HepG2 (cell line): Measurements from ENCODE around the gene BAHCC1. TPM values are rescaled to one million over a fixed set of nuclear protein-coding genes. Genes with fewer than 3 reads are reported as not detected.

Source experiments
- HOXA7 ChIP-seq: sonication (generic); formaldehyde crosslinking; IDR thresholded peaks from 2 replicates; pipeline ENCODE4 v1.8.1; 2022; ENCODE audit warnings: mild to moderate bottlenecking, missing genetic modification reagents, moderate library complexity
- LRRFIP1 ChIP-seq: sonication (generic); formaldehyde crosslinking; conservative IDR thresholded peaks from 2 replicates; pipeline ENCODE4 v1.4.0; 2020; ENCODE audit warnings: missing genetic modification reagents
- MEIS1 ChIP-seq: sonication (generic); formaldehyde crosslinking; IDR thresholded peaks from 2 replicates; pipeline ENCODE4 v1.9.0; 2021; ENCODE audit warnings: mild to moderate bottlenecking, missing genetic modification reagents, moderate library complexity, borderline replicate concordance
- MLLT10 ChIP-seq: sonication (generic); formaldehyde crosslinking; IDR thresholded peaks from 2 replicates; pipeline ENCODE4 v1.4.0; 2020; ENCODE audit warnings: missing genetic modification reagents
- PCBP1 ChIP-seq: fragments of 200-400 bp; formaldehyde crosslinking; IDR thresholded peaks from 2 replicates; pipeline ENCODE4 v1.6.1; 2017; ENCODE audit warnings: mild to moderate bottlenecking, low read depth, low read length, borderline replicate concordance
- RARG ChIP-seq: sonication (generic); formaldehyde crosslinking; IDR thresholded peaks from 2 replicates; pipeline ENCODE4 v1.4.0; 2020; ENCODE audit warnings: low read depth, mild to moderate bottlenecking, missing genetic modification reagents
- SPEN ChIP-seq: sonication (generic); formaldehyde crosslinking; IDR thresholded peaks from 2 replicates; pipeline ENCODE4 v1.5.1; 2020; ENCODE audit warnings: low read depth, mild to moderate bottlenecking, missing genetic modification reagents
- XBP1 ChIP-seq: sonication (generic); formaldehyde crosslinking; IDR thresholded peaks from 2 replicates; pipeline ENCODE4 v1.5.0; 2020; ENCODE audit warnings: missing genetic modification reagents
- ZSCAN31 ChIP-seq: sonication (generic); formaldehyde crosslinking; IDR thresholded peaks from 2 replicates; pipeline ENCODE4 v1.5.0; 2020; ENCODE audit warnings: low read depth, mild to moderate bottlenecking, missing genetic modification reagents
- polyA plus RNA-seq, 8 experiments: library from polyadenylated mRNA; depleted of rRNA in 3 of 8; stranded (reverse) in 7 of 8; unstranded in 1 of 8; fragments of >200 nt; fragmentation: Illumina TruSeq in 4 of 8; extraction: Trizol in 4 of 8; gene quantifications; 2 replicates each; pipeline versions ENCODE4 v1.2.1 to v1.2.3, GENCODE V29; 2011 to 2016; ENCODE audit warnings: low read depth in 4 of 8, missing spikeins in 1 of 8, mixed read lengths in 1 of 8; ENCODE audit not compliant: insufficient read depth in 1 of 8
- total RNA-seq, 5 experiments: library from RNA; depleted of rRNA; stranded (reverse); fragments of >200 nt; fragmentation: Illumina TruSeq; extraction: Trizol; gene quantifications; 2 replicates each; pipeline ENCODE4 v1.2.3, GENCODE V29; 2016; ENCODE audit warnings: low read depth in 1 of 5
- TF ChIP-seq, protein P1 (sequence below): sonication (generic); formaldehyde crosslinking; IDR thresholded peaks from 2 replicates; pipeline ENCODE4 v1.5.1; 2020; ENCODE audit warnings: mild to moderate bottlenecking, missing genetic modification reagents, moderate library complexity
- TF ChIP-seq, protein P2 (sequence below): sonication (generic); formaldehyde crosslinking; IDR thresholded peaks from 2 replicates; pipeline ENCODE4 v1.4.0; 2020; ENCODE audit warnings: missing genetic modification reagents
- TF ChIP-seq, protein P3 (sequence below): sonication (generic); formaldehyde crosslinking; IDR thresholded peaks from 2 replicates; pipeline ENCODE4 v1.4.0; 2020; ENCODE audit warnings: mild to moderate bottlenecking, low read depth, missing genetic modification reagents
- TF ChIP-seq, protein P4 (sequence below), 2 experiments: sonication (generic) in 1 of 2; formaldehyde crosslinking in 1 of 2; IDR thresholded peaks; 2 replicates each; pipeline versions ENCODE4 v1.5.1 to v1.6.1; 2011 to 2020; ENCODE audit warnings: borderline replicate concordance in 1 of 2, low read depth in 1 of 2, low read length in 1 of 2, mild to moderate bottlenecking in 1 of 2, missing genetic modification reagents in 1 of 2, moderate library complexity in 1 of 2

BAHCC1 gene
- total and polyA plus RNA-seq, 2 of the 13 experiments (the other 11 are each of a cell fraction or from before 2014, with no cell fraction given), result 1.4 to 1.7 TPM

GRCh38 chr17:81371910-81372760, 23.1 kb upstream of the BAHCC1 start (continued):
- TF ChIP-seq LRRFIP1 (no peak), RARG (no peak), MEIS1 (CRISPR knock-in tag) (peak; percentile 50; the same call in 1 of the 2 replicates), SPEN (CRISPR knock-in tag) (no peak; the same call in 1 of the 2 replicates), HOXA7 (no peak), XBP1 (CRISPR knock-in tag) (no peak), MLLT10 (CRISPR knock-in tag) (no peak), ZSCAN31 (CRISPR knock-in tag) (no peak), PCBP1 (peak; percentile 35; the same call in 1 of the 2 replicates)
- TF ChIP-seq, protein P1, sequence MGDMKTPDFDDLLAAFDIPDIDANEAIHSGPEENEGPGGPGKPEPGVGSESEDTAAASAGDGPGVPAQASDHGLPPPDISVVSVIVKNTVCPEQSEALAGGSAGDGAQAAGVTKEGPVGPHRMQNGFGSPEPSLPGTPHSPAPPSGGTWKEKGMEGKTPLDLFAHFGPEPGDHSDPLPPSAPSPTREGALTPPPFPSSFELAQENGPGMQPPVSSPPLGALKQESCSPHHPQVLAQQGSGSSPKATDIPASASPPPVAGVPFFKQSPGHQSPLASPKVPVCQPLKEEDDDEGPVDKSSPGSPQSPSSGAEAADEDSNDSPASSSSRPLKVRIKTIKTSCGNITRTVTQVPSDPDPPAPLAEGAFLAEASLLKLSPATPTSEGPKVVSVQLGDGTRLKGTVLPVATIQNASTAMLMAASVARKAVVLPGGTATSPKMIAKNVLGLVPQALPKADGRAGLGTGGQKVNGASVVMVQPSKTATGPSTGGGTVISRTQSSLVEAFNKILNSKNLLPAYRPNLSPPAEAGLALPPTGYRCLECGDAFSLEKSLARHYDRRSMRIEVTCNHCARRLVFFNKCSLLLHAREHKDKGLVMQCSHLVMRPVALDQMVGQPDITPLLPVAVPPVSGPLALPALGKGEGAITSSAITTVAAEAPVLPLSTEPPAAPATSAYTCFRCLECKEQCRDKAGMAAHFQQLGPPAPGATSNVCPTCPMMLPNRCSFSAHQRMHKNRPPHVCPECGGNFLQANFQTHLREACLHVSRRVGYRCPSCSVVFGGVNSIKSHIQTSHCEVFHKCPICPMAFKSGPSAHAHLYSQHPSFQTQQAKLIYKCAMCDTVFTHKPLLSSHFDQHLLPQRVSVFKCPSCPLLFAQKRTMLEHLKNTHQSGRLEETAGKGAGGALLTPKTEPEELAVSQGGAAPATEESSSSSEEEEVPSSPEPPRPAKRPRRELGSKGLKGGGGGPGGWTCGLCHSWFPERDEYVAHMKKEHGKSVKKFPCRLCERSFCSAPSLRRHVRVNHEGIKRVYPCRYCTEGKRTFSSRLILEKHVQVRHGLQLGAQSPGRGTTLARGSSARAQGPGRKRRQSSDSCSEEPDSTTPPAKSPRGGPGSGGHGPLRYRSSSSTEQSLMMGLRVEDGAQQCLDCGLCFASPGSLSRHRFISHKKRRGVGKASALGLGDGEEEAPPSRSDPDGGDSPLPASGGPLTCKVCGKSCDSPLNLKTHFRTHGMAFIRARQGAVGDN (CRISPR knock-in tag), result peak; percentile 70
- TF ChIP-seq, protein P2, sequence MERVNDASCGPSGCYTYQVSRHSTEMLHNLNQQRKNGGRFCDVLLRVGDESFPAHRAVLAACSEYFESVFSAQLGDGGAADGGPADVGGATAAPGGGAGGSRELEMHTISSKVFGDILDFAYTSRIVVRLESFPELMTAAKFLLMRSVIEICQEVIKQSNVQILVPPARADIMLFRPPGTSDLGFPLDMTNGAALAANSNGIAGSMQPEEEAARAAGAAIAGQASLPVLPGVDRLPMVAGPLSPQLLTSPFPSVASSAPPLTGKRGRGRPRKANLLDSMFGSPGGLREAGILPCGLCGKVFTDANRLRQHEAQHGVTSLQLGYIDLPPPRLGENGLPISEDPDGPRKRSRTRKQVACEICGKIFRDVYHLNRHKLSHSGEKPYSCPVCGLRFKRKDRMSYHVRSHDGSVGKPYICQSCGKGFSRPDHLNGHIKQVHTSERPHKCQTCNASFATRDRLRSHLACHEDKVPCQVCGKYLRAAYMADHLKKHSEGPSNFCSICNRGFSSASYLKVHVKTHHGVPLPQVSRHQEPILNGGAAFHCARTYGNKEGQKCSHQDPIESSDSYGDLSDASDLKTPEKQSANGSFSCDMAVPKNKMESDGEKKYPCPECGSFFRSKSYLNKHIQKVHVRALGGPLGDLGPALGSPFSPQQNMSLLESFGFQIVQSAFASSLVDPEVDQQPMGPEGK (CRISPR knock-in tag), result 0 out of 2 replicates have a peak, but pooled peaks have one; percentile 41
- TF ChIP-seq, protein P3, sequence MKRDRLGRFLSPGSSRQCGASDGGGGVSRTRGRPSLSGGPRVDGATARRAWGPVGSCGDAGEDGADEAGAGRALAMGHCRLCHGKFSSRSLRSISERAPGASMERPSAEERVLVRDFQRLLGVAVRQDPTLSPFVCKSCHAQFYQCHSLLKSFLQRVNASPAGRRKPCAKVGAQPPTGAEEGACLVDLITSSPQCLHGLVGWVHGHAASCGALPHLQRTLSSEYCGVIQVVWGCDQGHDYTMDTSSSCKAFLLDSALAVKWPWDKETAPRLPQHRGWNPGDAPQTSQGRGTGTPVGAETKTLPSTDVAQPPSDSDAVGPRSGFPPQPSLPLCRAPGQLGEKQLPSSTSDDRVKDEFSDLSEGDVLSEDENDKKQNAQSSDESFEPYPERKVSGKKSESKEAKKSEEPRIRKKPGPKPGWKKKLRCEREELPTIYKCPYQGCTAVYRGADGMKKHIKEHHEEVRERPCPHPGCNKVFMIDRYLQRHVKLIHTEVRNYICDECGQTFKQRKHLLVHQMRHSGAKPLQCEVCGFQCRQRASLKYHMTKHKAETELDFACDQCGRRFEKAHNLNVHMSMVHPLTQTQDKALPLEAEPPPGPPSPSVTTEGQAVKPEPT, result 0 out of 2 replicates have a peak, but pooled peaks have one; percentile 56
- TF ChIP-seq, protein P4, sequence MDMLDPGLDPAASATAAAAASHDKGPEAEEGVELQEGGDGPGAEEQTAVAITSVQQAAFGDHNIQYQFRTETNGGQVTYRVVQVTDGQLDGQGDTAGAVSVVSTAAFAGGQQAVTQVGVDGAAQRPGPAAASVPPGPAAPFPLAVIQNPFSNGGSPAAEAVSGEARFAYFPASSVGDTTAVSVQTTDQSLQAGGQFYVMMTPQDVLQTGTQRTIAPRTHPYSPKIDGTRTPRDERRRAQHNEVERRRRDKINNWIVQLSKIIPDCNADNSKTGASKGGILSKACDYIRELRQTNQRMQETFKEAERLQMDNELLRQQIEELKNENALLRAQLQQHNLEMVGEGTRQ (IDR thresholded peaks at IDR 0.05; ENCODE audit: low read depth, low read length), result peak; percentile 53
- TF ChIP-seq, protein P4 (CRISPR knock-in tag; IDR thresholded peaks at IDR 0.05; ENCODE audit: borderline replicate concordance), result peak; percentile 79; the same call in 1 of the 2 replicates
